PFSK-1 (cell line): ENCODE data around the gene CTAGE9.

Source experiments
- FOXP2 ChIP-seq: optimal IDR thresholded peaks from 2 replicates; pipeline ENCODE3; 2011; ENCODE audit warnings: borderline replicate concordance, control low read depth, inconsistent platforms; ENCODE audit not compliant: insufficient read depth; ENCODE audit errors: extremely low read length, extremely low read depth
- POLR2AphosphoS5 ChIP-seq: IDR thresholded peaks from 2 replicates; pipeline ENCODE4 v1.6.1; 2012; ENCODE audit warnings: low read depth, mild to moderate bottlenecking, control low read depth, low read length, moderate library complexity
- SIN3A ChIP-seq: IDR thresholded peaks from 2 replicates; pipeline ENCODE4 v1.6.1; 2012; ENCODE audit warnings: mild to moderate bottlenecking, low read length, moderate library complexity, borderline replicate concordance; ENCODE audit not compliant: insufficient read depth
- TAF1 ChIP-seq: IDR thresholded peaks from 2 replicates; pipeline ENCODE4 v1.6.1; 2012; ENCODE audit warnings: low read length, control low read depth, borderline replicate concordance; ENCODE audit not compliant: insufficient read depth
- TF ChIP-seq, protein P1 (sequence below), 2 experiments: IDR thresholded peaks; 2 replicates each; pipeline versions ENCODE4 v1.6.1 to v1.8.0; 2011 to 2012; ENCODE audit warnings: low read depth in 2 of 2, low read length in 2 of 2, control low read depth in 1 of 2, inconsistent platforms in 1 of 2, mild to moderate bottlenecking in 1 of 2, moderate library complexity in 1 of 2; ENCODE audit not compliant: insufficient read depth in 1 of 2

CTAGE9 gene

GRCh38 chr6:131692031-131692430 lies 18.8 kb downstream of the CTAGE9 start:
- no peak for TF ChIP-seq POLR2AphosphoS5
- no peak for TF ChIP-seq FOXP2
- no peak for TF ChIP-seq TAF1
- TF ChIP-seq SIN3A = no peak
- TF ChIP-seq, protein P1, sequence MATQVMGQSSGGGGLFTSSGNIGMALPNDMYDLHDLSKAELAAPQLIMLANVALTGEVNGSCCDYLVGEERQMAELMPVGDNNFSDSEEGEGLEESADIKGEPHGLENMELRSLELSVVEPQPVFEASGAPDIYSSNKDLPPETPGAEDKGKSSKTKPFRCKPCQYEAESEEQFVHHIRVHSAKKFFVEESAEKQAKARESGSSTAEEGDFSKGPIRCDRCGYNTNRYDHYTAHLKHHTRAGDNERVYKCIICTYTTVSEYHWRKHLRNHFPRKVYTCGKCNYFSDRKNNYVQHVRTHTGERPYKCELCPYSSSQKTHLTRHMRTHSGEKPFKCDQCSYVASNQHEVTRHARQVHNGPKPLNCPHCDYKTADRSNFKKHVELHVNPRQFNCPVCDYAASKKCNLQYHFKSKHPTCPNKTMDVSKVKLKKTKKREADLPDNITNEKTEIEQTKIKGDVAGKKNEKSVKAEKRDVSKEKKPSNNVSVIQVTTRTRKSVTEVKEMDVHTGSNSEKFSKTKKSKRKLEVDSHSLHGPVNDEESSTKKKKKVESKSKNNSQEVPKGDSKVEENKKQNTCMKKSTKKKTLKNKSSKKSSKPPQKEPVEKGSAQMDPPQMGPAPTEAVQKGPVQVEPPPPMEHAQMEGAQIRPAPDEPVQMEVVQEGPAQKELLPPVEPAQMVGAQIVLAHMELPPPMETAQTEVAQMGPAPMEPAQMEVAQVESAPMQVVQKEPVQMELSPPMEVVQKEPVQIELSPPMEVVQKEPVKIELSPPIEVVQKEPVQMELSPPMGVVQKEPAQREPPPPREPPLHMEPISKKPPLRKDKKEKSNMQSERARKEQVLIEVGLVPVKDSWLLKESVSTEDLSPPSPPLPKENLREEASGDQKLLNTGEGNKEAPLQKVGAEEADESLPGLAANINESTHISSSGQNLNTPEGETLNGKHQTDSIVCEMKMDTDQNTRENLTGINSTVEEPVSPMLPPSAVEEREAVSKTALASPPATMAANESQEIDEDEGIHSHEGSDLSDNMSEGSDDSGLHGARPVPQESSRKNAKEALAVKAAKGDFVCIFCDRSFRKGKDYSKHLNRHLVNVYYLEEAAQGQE (IDR thresholded peaks at IDR 0.05; ENCODE audit: insufficient read depth in 1 of 2, low read depth in 2 of 2, low read length in 2 of 2) = no peak

- TF ChIP-seq, protein P1 (IDR thresholded peaks at IDR 0.05; ENCODE audit: insufficient read depth in 1 of 2, low read depth in 2 of 2, low read length in 2 of 2) = no peak
- TF ChIP-seq SIN3A = no peak
- no peak for TF ChIP-seq FOXP2
- TF ChIP-seq POLR2AphosphoS5 = no peak
- no peak for TF ChIP-seq TAF1
Measured at GRCh38 chr6:131688286-131688685, 22.5 kb downstream of the CTAGE9 start.

- TF ChIP-seq FOXP2 (no peak), TAF1 (no peak), SIN3A (no peak), POLR2AphosphoS5 (no peak)
- TF ChIP-seq, protein P1 (IDR thresholded peaks at IDR 0.05; ENCODE audit: insufficient read depth in 1 of 2, low read depth in 2 of 2, low read length in 2 of 2) = no peak
Measured at GRCh38 chr6:131687022-131687421, 23.8 kb downstream of the CTAGE9 start.

DNA sequence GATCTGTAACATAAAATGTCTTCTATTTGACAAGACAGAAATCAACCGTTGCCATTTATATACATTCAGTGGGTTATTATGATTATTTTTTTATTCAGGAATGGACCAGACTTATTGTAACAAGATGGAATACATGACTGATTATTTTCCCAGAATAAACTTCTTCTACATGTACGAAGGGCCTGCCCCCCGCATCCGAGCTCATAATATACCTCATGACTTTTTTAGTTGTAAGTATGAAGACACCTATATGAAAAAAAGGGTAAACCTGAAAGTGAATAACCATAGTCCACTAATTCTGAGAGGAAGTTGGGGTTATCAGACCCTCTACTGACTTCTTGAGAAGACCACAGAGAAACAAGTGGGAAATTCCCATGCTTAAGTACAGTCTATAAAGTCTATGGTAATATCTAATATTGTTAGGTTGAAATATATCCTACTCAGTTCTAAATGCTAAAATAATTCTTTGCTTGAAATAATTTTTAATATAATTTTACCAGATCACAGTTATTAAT lies 25.5 kb downstream of the CTAGE9 start:
- TF ChIP-seq SIN3A (no peak), FOXP2 (no peak), POLR2AphosphoS5 (no peak), TAF1 (no peak)
- TF ChIP-seq, protein P1 (IDR thresholded peaks at IDR 0.05; ENCODE audit: insufficient read depth in 1 of 2, low read depth in 2 of 2, low read length in 2 of 2) = no peak

- TF ChIP-seq SIN3A (no peak), TAF1 (no peak), POLR2AphosphoS5 (no peak), FOXP2 (no peak)
- TF ChIP-seq, protein P1 (IDR thresholded peaks at IDR 0.05; ENCODE audit: insufficient read depth in 1 of 2, low read depth in 2 of 2, low read length in 2 of 2) = no peak
Measured at GRCh38 chr6:131683479-131683878, 27.3 kb downstream of the CTAGE9 start.
